Osteoblast (primary cell): ENCODE data around the gene FTO. TPM values are rescaled to one million over a fixed set of nuclear protein-coding genes. Genes with fewer than 3 reads are reported as not detected.
A peak's percentile ranks its signal among the peaks of the same experiment; 100 is the strongest.

ENCODE experiments used
- DNase-seq: peaks from one replicate; pipeline ENCODE4 v3.0.0; 2011; ENCODE audit warnings: low spot score, mixed read lengths; ENCODE audit not compliant: insufficient read length; ENCODE audit errors: missing footprints
- H2AFZ ChIP-seq: 2 replicates; pipeline ENCODE4 v1.6.0; 2011; ENCODE audit warnings: mild to moderate bottlenecking, low read length
- H3K27ac ChIP-seq: 2 replicates; pipeline ENCODE4 v1.5.1; 2011; ENCODE audit warnings: mild to moderate bottlenecking, low read depth, low read length, moderate library complexity
- H3K27me3 ChIP-seq: 2 replicates; pipeline ENCODE4 v1.6.0; 2012; ENCODE audit warnings: mild to moderate bottlenecking, control low read depth, inconsistent platforms, low read length, moderate library complexity; ENCODE audit not compliant: insufficient read depth
- H3K36me3 ChIP-seq: 2 replicates; pipeline ENCODE4 v1.5.1; 2011; ENCODE audit warnings: mild to moderate bottlenecking, low read length, control low read depth, moderate library complexity; ENCODE audit not compliant: insufficient read depth
- H3K4me1 ChIP-seq: 2 replicates; pipeline ENCODE4 v1.5.1; 2011; ENCODE audit warnings: mild to moderate bottlenecking, low read length, control low read depth, moderate library complexity; ENCODE audit not compliant: insufficient read depth
- H3K4me2 ChIP-seq: 2 replicates; pipeline ENCODE4 v1.6.0; 2011; ENCODE audit warnings: mild to moderate bottlenecking, low read length; ENCODE audit not compliant: insufficient read depth
- H3K4me3 ChIP-seq: fragments of 200-600 bp; sonication (generic); 3 replicates; pipeline ENCODE4 v1.5.1; 2012; ENCODE audit warnings: mild to moderate bottlenecking, low read length, inconsistent platforms; ENCODE audit not compliant: insufficient read depth
- H3K79me2 ChIP-seq: 2 replicates; pipeline ENCODE4 v1.6.0; 2012; ENCODE audit warnings: mild to moderate bottlenecking, low read length, control low read depth, inconsistent platforms; ENCODE audit not compliant: insufficient read depth
- H3K9me3 ChIP-seq: 2 replicates; pipeline ENCODE4 v1.5.1; 2011; ENCODE audit warnings: low read depth, low read length, control low read depth
- H4K20me1 ChIP-seq: 2 replicates; pipeline ENCODE4 v1.6.0; 2012; ENCODE audit warnings: mild to moderate bottlenecking, low read length, control low read depth; ENCODE audit not compliant: insufficient read depth
- total RNA-seq: library from RNA; depleted of rRNA; stranded (reverse); fragments of >200 nt; gene quantifications from 2 replicates; pipeline ENCODE4 v1.2.3, GENCODE V29; 2012
- TF ChIP-seq, protein P1 (sequence below): IDR thresholded peaks from 2 replicates; pipeline ENCODE4 v1.5.1; 2011; ENCODE audit warnings: mild to moderate bottlenecking, low read depth, low read length, moderate library complexity; ENCODE audit errors: extremely low read depth

Gene FTO
- total RNA-seq, 1 donor: 152 TPM

GRCh38 chr16:54175169-54175551, 471.2 kb downstream of the FTO start:
- peak overlapping the region; percentile 54 for H2AFZ ChIP-seq
- H3K9me3 ChIP-seq: no peaks in the 10 kb centered on the region
- TF ChIP-seq, protein P1, sequence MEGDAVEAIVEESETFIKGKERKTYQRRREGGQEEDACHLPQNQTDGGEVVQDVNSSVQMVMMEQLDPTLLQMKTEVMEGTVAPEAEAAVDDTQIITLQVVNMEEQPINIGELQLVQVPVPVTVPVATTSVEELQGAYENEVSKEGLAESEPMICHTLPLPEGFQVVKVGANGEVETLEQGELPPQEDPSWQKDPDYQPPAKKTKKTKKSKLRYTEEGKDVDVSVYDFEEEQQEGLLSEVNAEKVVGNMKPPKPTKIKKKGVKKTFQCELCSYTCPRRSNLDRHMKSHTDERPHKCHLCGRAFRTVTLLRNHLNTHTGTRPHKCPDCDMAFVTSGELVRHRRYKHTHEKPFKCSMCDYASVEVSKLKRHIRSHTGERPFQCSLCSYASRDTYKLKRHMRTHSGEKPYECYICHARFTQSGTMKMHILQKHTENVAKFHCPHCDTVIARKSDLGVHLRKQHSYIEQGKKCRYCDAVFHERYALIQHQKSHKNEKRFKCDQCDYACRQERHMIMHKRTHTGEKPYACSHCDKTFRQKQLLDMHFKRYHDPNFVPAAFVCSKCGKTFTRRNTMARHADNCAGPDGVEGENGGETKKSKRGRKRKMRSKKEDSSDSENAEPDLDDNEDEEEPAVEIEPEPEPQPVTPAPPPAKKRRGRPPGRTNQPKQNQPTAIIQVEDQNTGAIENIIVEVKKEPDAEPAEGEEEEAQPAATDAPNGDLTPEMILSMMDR: no peak
- no peak for DNase-seq
- H3K4me3 ChIP-seq: no peak overlapping the region
- no peaks in the 10 kb centered on the region for H3K36me3 ChIP-seq
- peak overlapping the region; percentile 59 for H3K4me2 ChIP-seq
- peaks cover 6% of the 10 kb centered on the region for H3K27me3 ChIP-seq
- H3K27ac ChIP-seq: no peak overlapping the region
- no peaks in the 10 kb centered on the region for H3K79me2 ChIP-seq
- no peaks in the 10 kb centered on the region for H4K20me1 ChIP-seq
- peaks cover 12% of the 10 kb centered on the region for H3K4me1 ChIP-seq

DNA sequence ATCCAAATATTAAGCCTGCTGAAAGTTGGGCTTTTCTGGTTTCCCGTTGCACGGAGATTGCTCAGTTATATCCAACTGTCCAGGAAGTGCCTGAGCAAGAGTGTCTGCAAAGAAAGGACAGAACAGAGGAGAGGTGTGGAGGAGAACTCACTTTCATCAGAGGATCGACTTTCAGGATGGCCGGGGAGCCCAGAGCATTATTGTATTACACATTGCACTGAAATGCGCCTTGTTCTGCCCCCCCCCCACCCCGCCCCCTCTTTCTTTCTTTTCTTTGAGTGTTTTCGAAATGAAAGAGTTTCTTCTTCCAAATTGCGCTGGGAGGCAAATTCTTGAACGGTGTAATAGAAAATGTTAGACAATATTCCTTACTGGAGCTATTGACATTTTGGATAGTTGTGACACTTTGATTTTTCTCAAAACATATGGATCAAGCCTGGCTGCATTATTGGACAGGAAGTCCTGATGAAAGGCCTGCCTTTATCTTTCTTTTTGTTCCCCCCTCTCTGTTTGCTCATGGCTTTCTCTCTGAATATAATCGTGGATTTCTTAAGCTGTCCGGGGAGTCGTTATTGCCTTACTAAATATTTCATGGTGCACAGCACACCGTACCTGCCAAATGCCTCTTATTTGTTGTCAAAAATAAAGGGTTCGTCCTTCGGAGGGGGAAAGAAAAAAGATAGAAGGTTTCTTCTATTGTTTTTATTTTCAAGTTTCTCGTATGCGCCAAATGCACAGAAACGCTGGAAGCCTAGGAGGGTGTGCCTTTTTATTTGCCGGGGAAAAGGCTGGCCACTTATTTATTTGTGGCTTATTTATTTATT, 471.8 kb downstream of the FTO start:
- Histone ChIP-seq H2AFZ (peak overlapping the region; percentile 54), H3K36me3 (no peaks in the 10 kb centered on the region), H3K79me2 (no peaks in the 10 kb centered on the region), H4K20me1 (no peaks in the 10 kb centered on the region), H3K9me3 (no peaks in the 10 kb centered on the region), H3K27me3 (peaks cover 6% of the 10 kb centered on the region), H3K27ac (no peak overlapping the region), H3K4me3 (no peak overlapping the region), H3K4me2 (peak overlapping the region; percentile 59), H3K4me1 (peaks cover 12% of the 10 kb centered on the region)
- no peak for DNase-seq
- TF ChIP-seq, protein P1: no peak

GRCh38 chr16:54176376-54176901, 472.5 kb downstream of the FTO start:
- H3K4me2 ChIP-seq: no peak overlapping the region
- TF ChIP-seq, protein P1: no peak
- no peak overlapping the region for H2AFZ ChIP-seq
- peaks cover 12% of the 10 kb centered on the region for H3K4me1 ChIP-seq
- H3K27me3 ChIP-seq: peaks cover 6% of the 10 kb centered on the region
- H3K79me2 ChIP-seq: no peaks in the 10 kb centered on the region
- no peak overlapping the region for H3K27ac ChIP-seq
- no peaks in the 10 kb centered on the region for H4K20me1 ChIP-seq
- no peak overlapping the region for H3K4me3 ChIP-seq
- H3K36me3 ChIP-seq: no peaks in the 10 kb centered on the region
- H3K9me3 ChIP-seq: no peaks in the 10 kb centered on the region
- peak; percentile 32 for DNase-seq

DNA sequence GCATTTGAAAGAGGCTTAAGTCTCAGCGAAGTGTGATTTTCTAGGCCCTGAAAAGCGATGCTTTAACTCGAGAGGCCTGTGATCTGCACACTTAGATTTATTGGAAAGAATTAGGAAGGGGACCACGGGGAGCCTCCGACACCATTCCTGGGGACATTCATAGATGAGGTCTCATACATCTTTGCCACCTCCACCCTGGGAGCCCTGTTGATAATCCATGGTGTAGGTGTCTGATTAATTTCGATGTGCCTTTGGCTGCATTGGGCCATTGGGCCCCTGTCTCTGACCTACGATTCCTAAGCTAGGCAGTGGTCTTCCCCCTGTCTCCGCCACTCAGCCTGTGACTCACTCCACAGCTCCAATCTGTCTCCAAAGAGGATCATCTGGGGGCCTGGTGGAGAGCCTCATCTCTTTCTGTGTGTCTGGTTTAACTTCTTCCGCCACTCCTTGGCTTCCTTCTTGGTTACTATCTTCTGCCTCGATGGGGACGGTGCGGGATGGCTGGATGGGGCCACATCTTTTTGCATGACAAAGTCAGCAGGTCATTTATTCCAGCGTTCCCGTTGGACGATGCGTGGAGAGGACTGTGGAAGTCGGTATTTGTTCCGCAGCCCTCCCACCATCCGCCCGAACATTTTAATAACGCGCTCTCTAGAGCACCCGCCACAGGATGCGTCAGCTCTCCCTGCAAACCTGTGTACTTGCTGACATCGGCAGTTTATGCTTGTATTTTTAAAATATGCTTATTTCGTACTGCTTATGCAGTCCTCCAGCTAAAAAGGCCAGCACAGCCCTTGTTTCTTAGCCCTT, 473.3 kb downstream of the FTO start:
- Histone ChIP-seq H3K27ac (no peak overlapping the region), H3K4me3 (no peak overlapping the region), H3K4me2 (no peak overlapping the region), H3K79me2 (no peaks in the 10 kb centered on the region), H2AFZ (no peak overlapping the region), H3K27me3 (peaks cover 6% of the 10 kb centered on the region), H3K4me1 (peaks cover 7% of the 10 kb centered on the region), H4K20me1 (no peaks in the 10 kb centered on the region), H3K36me3 (no peaks in the 10 kb centered on the region), H3K9me3 (no peaks in the 10 kb centered on the region)
- DNase-seq: peak; percentile 19
- TF ChIP-seq, protein P1: no peak
